HG03571 (cell line): ENCODE measurements around the gene GPANK1.

Experiments
- ATAC-seq: cut with Tn5 transposase; IDR thresholded peaks from one replicate; pipeline ENCODE4 v1.9.1; 2021; ENCODE audit not compliant: unreplicated experiment

The GPANK1 gene

DNA sequence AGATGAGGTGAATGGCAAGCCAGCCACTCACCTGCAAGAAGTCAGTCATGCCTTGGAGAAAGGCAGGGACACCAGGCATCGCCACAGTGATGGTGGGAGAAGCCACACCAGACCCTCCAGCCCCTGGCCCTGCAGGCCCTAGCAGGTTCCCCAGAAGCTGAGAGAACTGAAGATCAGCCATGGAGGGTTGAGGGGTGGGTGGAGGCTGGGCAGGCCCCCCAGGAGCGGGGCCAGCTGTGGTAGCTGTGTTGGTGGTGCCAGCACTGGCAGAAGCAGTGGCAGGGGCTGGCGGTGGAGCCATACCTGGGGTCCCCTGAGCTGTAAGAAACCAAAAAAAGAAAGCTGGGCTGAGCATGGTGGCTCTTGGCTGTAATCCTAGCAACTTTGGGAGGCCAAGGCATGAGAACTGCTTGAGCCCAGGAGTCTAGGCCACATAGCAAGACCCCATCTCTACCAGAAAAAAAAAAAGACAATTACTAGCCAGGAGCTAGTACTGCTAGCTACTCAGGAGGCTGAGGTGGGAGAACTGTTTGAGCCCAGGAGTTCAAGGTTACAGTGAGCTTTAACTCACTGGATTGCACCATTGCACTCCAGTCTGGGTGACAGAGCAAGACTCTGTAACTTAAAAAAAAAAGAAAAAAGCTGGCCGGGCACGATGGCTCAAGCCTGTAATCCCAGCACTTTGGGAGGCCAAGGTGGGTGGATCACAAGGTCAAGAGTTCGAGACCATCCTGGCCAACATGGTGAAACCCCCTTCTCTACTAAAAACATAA, 21.8 kb downstream of the GPANK1 start:
- no peak for ATAC-seq

DNA sequence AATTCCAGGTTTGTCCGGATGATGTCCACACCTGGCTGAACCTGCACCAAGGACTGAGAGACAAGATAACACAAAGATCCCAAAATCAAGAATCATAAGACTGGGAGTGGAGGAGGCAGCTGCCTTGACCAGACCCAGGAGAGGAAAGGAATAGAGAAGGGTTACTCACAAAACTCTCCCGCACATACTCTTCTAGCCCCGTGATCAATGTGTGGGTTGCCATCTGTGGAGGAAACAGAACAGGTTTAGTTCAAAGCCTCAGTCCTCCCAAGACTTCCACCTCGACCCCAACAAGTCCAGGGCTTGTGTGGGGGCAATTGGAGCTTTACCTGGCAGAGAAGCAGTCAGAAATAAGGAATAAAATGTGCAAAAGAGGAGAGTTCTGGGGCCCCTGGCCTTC, 23.4 kb downstream of the GPANK1 start:
- ATAC-seq: no peak

DNA sequence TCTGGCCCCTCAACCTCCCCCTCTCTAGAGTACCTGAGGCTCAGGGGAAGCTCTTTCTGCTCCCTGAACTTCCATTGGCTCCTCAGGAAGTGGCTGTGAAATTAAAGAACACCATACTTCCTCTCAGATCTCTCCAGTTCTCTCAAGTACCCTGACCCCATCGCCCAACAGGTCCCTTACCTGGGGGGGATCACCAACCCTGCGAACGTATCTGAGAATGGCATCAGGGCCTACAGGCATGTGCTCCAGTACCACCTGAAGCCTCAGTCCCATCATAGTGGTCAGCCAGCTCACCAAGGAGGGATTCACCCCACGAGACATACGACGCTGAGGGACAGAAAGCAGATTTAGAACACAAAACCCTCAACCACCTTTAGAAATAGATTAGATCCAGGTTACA, 24.2 kb downstream of the GPANK1 start:
- ATAC-seq: no peak

DNA sequence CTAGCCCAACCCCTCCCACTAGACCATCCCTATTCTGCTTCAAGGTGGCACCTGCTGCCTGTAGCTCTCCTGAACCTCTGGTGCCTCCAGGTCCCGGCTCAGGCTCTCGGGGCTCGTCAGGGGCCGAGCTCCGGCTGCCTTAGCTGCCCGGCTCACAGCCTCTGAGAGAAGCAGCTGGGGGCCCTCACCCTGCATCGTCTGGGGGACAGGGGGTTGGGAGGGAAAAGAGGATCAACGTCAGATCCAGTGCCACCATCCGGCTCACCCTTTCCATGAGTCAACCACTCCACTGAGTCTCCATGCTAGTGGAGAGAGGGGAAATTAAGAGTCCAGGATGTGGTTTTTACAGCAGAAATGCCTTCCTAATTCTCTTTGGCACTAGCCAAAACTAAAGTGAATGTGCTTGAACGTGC, 25.3 kb downstream of the GPANK1 start:
- no peak for ATAC-seq

DNA sequence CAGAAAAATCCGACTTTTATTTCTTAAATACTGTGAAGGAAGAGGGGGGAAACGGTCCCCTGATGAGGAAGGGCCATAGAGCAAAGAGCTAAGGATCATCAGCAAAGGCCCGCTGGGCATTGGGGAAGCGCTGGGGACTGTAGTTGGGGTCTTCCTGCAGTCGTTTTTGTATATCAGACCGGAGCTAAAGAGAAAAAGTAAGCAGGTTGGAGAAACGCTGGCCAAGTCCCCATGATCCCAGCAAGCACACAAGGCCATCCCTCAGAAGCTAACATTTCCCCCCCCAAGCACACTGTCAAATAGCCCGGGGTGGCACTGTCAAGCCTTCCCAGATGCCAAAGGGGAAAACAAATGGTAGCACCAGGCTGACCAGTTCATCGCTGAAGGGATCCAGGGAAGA, 25.8 kb downstream of the GPANK1 start:
- no peak for ATAC-seq

DNA sequence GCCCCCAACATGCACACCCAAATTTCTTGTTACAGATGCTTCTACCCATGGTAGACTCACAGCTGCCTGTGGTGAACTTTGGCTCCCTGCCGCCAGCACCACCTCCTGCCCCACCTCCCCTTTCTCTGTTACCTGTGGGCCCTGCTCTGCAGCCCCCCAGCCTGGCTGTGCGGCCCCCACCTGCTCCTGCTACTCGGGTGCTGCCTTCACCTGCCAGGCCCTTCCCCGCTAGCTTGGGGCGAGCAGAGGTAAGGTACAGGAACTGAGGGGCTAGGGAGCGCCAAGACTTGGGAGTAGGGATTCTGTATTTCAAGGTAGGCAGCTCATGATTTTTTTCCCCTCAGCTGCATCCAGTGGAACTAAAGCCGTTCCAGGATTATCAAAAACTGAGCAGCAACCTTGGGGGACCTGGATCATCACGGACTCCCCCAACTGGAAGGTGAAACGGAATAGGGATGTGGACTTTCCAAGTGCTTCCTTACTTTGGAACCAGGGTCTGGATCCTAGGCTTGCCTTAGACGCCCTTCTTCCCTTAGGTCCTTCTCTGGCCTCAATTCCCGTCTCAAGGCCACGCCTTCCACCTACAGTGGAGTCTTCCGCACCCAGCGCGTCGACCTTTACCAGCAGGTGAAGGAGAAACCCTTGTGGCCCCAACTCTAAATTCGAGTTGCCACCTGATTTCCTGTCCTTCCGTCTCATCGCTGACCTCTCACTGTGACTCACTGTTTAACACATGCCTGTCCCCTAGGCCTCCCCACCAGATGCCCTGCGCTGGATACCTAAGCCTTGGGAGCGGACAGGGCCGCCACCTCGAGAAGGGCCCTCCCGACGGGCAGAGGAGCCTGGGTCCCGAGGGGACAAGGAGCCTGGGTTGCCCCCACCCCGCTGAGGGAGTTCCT, 27.9 kb downstream of the GPANK1 start:
- no peak for ATAC-seq

DNA sequence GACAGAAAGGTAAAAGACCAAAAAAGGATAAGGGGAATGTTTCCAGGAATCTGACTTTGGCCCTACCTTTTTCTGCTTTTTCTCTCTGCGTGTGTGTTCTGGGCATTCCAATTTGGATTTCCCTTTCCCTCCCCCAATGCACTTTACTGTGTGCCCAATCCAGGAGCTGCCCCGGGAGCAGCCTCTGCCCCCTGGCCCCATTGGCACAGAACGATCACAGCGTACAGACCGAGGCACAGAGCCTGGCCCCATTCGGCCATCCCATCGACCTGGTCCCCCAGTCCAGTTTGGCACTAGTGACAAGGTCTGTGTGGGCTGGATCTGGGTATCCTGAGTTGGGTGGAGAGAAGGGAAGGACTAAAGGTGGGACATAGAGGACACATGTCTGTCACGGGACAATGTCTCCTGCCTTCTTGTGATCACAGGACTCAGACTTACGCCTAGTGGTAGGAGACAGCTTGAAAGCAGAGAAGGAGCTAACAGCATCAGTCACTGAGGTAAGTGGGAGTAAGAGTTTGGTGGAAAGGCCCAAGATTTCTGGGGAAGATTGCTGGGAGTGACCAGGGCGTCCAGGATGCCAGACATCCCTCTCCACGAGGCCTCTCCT, 29.7 kb downstream of the GPANK1 start:
- ATAC-seq: no peak

DNA sequence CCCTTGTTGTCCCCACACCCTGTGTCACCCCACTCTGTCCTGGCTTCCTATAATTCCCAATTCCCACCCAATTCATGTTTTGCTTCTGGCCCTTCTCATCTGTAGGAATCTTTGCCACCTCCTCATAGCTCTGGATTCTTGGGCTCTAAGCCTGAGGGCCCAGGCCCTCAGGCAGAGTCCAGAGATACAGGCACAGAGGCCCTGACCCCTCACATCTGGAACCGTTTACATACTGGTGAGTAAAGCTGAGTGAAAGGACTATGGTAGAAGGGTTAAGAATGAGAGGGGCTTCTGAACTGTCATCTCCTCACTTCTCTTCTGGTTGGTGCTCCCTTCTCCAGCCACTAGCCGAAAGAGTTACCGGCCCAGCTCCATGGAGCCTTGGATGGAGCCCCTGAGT, 30.7 kb downstream of the GPANK1 start:
- no peak for ATAC-seq

DNA sequence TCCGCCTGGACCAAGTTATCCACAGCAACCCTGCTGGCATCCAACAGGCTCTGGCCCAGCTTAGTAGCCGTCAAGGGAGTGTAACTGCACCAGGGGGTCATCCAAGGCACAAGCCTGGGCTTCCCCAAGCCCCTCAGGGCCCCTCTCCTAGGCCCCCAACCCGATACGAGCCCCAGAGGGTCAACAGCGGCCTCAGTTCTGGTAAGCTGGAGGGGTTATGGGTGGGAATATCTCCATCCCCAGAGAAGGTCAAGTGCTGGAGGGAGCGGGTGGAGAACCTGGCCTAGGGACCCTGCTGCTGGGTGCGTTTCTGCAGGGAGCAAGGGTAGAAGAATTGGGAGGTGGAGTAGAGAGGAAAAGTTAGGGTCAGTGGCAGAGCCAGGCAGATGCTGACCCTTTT, 31.4 kb downstream of the GPANK1 start:
- no peak for ATAC-seq

DNA sequence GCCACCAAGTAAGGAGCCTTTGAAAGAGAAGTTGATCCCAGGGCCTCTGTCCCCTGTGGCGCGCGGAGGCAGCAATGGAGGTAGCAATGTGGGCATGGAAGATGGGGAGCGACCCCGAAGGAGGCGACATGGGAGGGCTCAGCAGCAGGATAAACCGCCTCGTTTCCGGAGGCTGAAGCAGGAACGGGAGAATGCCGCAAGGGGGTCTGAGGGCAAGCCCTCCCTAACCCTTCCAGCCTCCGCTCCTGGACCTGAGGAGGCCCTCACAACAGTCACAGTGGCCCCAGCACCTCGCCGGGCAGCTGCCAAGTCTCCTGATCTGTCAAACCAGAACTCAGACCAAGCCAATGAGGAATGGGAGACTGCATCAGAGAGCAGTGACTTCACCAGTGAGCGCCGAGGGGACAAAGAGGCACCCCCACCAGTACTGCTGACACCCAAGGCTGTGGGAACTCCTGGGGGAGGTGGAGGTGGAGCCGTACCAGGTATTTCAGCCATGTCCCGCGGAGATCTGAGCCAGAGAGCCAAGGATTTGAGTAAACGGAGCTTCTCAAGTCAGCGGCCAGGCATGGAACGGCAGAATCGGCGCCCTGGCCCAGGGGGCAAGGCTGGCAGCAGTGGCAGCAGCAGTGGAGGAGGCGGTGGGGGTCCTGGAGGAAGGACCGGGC, 32.4 kb downstream of the GPANK1 start:
- no peak for ATAC-seq

DNA sequence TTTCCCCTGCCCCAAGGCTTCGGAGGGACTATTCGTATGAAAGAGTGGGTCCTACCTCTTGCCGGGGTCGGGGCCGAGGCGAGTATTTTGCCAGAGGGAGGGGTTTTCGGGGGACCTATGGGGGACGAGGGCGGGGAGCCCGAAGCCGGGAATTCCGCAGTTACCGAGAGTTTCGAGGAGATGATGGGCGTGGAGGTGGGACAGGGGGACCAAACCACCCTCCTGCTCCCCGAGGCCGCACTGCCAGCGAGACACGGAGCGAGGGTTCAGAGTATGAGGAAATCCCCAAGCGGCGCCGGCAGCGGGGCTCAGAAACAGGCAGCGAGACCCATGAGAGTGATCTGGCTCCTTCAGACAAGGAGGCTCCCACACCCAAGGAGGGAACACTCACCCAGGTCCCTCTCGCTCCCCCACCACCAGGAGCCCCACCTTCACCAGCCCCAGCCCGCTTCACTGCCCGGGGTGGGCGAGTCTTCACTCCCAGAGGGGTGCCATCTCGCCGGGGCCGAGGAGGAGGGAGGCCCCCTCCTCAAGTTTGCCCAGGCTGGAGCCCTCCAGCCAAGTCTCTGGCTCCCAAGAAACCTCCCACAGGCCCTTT, 33.0 kb downstream of the GPANK1 start:
- no peak for ATAC-seq

DNA sequence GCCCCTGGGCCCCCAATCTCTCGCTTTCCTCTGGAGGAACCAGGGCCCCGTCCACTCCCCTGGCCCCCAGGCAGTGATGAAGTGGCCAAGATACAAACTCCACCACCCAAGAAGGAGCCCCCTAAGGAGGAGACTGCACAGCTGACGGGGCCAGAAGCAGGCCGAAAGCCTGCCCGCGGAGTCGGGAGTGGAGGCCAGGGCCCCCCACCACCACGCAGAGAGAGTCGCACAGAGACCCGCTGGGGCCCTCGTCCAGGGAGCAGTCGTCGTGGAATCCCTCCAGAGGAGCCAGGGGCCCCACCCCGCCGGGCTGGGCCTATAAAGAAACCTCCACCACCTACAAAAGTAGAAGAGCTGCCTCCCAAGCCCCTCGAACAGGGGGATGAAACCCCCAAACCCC, 33.6 kb downstream of the GPANK1 start:
- no peak for ATAC-seq

DNA sequence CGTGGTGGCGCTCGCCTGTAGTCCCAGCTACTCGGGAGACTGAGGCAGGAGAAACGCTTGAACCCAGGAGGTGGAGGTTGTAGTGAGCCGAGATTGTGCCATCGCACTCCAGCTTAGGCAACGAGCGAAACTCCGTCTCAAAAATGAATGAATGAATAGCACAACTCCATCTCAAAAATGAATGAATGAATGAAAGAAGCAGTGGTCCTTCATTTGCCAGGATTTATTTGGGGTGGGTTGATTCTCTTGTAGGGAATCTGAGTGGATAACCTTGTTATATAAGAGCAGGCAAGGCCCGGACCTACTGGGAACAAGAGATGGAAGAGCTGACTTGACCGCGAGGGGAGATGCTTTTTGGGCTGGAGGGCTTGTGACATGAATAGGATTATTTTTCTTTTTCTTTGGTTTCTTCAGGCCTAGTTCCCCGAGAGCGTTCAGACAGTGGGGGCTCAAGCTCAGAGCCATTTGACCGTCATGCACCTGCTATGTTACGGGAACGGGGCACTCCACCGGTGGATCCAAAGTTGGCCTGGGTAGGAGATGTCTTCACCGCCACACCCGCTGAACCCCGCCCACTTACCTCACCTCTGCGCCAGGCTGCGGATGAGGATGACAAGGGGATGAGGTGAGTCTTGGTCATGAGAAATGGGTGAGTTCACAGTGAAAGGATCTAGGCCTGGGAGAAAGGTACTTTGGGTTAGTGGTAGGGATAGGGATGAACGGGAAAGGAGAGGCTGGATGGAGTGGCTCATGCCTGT, 34.4 kb downstream of the GPANK1 start:
- ATAC-seq: no peak

DNA sequence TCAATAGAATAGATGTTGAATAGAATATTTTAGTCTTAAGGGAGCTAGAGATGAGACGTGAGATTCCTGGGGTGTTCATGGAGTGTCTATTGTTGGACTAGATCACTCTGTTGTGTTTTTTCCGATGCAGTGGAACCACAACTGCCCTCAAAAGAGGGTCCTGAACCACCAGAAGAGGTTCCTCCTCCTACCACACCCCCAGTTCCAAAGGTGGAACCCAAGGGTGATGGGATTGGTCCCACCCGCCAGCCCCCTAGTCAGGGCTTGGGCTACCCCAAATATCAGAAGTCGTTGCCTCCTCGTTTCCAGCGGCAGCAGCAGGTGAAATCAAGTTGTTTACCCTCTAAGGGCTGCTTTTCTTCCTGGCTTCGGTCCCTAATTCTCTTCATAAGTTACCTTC, 35.8 kb downstream of the GPANK1 start:
- ATAC-seq: no peak

DNA sequence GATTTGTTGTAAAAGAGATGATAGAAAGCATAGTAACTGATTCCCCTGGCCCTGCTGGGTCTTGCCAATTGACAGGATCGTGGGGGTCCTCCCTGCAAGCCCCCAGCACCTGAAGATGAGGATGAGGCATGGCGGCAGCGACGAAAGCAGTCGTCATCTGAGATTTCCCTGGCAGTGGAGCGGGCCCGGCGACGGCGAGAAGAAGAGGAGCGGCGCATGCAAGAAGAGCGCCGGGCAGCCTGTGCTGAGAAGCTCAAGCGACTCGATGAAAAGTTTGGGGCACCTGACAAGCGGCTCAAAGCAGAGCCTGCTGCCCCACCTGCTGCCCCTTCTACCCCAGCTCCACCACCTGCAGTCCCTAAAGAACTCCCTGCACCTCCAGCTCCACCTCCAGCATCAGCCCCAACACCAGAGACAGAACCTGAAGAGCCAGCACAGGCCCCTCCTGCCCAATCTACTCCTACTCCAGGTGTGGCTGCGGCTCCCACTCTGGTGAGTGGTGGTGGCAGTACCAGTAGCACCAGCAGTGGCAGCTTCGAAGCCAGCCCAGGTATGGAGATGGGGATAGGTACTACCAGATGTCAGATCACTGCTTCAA, 37.0 kb downstream of the GPANK1 start:
- ATAC-seq: no peak

DNA sequence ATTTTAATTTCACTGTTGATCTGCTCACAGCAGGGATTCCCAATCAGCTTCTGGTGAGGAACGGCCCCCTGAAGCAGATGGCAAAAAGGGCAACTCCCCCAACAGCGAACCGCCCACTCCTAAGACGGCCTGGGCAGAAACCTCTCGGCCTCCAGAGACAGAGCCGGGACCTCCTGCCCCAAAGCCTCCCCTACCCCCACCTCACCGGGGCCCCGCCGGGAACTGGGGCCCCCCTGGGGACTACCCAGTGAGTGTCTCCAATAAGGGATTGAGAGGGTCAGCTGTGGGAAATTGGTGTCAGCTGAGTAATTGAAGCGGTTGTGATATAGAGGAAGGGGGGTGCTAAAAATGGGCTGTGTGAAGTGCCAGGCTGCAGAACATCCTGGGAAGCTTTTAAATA, 37.8 kb downstream of the GPANK1 start:
- ATAC-seq: no peak

DNA sequence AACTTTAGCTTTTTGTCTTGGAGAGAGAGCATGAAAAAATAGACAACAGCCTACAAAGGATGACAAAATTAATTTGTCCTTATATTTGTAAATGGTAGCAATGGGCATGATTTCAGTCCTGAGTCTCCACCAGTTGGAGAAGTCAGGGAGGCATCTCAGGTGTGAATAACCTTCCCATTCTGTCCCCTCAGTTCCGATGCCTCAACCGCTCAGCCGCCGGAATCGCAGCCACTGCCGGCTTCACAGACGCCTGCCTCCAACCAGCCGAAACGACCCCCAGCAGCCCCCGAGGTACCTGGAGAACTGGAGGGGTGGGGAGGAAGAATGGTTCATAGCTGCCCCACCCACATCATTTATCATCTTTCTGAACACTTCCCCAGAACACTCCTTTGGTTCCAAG, 40.7 kb downstream of the GPANK1 start:
- no peak for ATAC-seq

DNA sequence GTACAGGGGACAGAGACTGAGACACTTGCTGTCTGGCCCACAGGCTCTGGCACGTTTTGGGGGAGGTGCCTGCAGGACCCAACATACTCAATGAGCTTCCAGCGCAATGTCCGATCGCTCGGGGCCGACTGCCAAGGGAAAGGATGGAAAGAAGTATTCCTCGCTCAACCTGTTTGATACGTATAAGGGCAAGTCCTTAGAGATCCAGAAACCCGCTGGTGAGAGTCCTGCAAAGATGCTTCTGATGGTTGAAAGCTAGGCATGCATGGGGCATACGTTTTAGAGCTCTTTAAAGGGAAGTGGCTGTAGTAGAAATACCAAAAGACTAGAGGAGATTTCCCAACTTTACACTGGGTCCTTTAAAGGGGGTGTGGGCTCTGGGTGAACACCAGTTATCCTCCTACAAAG, 42.1 kb downstream of the GPANK1 start:
- ATAC-seq: no peak

DNA sequence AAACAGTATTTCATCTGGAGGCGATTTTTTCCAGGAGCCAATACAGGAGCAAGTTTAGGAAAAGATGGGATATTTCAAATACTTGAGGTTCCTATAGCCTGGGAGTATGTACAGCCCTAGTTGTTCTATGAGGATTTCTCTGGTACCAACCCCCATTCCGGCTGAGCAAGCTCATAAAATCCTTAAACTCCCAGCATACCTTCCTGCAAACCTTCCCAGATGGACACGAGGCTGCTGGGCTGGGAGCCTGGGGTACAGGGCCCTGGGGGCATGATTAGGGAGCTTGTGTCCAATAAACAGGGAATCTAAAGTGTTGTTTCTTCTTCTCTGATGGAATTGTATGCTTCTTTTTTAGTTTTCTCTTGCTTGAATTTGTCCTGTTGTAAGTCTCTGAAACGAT, 42.8 kb downstream of the GPANK1 start:
- no peak for ATAC-seq
